MCF 10A (cell line): ENCODE measurements around the gene MRPL14. TPM values are rescaled to one million over a fixed set of nuclear protein-coding genes. Genes with fewer than 3 reads are reported as not detected.

Source experiments
- BruUV-seq: library from RNA; stranded (reverse); fragments of 400-500 nt; replicated peaks from 2 replicates; lab custom pipeline; 2021; lab: Mats Ljungman, UMichigan
- CTCF ChIA-PET: fragments of 300-600 bp; sonication (Branson Sonifier 250); formaldehyde crosslinking; extraction: SDS; loops from one replicate; lab custom pipeline; 2021; ENCODE audit warnings: antibody characterized with exemption, inconsistent platforms; lab: Yijun Ruan, JAX
- POLR2A ChIA-PET: fragments of 300-600, 350-650 bp; sonication (Branson Sonifier 250); formaldehyde crosslinking; extraction: SDS; loops from one replicate; lab custom pipeline; 2020; ENCODE audit warnings: antibody characterized with exemption, inconsistent platforms; lab: Yijun Ruan, JAX
- DNase-seq: peaks from one replicate; pipeline ENCODE4 v3.0.0-alpha.2; 2018; ENCODE audit not compliant: unreplicated experiment
- H3K27ac Mint-ChIP-seq: one replicate; pipeline ENCODE4 v1.8.0; 2022; ENCODE audit warnings: mild to moderate bottlenecking, low read depth, mixed read lengths; ENCODE audit not compliant: unreplicated experiment
- H3K27me3 Mint-ChIP-seq: one replicate; pipeline ENCODE4 v1.8.0; 2022; ENCODE audit warnings: mixed read lengths; ENCODE audit not compliant: insufficient read depth, unreplicated experiment
- H3K36me3 Mint-ChIP-seq: one replicate; pipeline ENCODE4 v1.8.0; 2022; ENCODE audit warnings: mild to moderate bottlenecking, moderate library complexity, mixed read lengths; ENCODE audit not compliant: insufficient read depth, unreplicated experiment
- H3K4me1 Mint-ChIP-seq: one replicate; pipeline ENCODE4 v1.8.0; 2022; ENCODE audit warnings: mixed read lengths; ENCODE audit not compliant: insufficient read depth, unreplicated experiment
- H3K4me3 Mint-ChIP-seq: one replicate; pipeline ENCODE4 v1.8.0; 2022; ENCODE audit warnings: mild to moderate bottlenecking, moderate library complexity, mixed read lengths; ENCODE audit not compliant: unreplicated experiment
- H3K9me3 Mint-ChIP-seq: one replicate; pipeline ENCODE4 v1.8.0; 2022; ENCODE audit warnings: mixed read lengths; ENCODE audit not compliant: unreplicated experiment
- CTCF ChIP-seq: fragments of 200-600 bp; IDR thresholded peaks from one replicate; pipeline ENCODE4 v1.8.0; 2022; ENCODE audit warnings: antibody characterized with exemption, mild to moderate bottlenecking; ENCODE audit not compliant: unreplicated experiment
- intact Hi-C: fragments of 100-400 bp; cut with micrococcal nuclease; formaldehyde crosslinking; loops from 2 replicates; pipeline ENCODE4 v1.14.1; 2022
- total RNA-seq: library from RNA; stranded (reverse); gene quantifications from 2 replicates; pipeline ENCODE4 v1.2.3, GENCODE V29; 2022

Gene MRPL14
- total RNA-seq, 1 experiment from 2014 or later, result 66.8 TPM

GRCh38 chr6:44075647-44076355 is 51.5 kb downstream of the MRPL14 start:
- peaks cover 25% of the 10 kb centered on the region for H3K4me1 Mint-ChIP-seq
- H3K27ac Mint-ChIP-seq, result no peak overlapping the region
- BruUV-seq, result no TSS peak
- H3K27me3 Mint-ChIP-seq, result no peaks in the 10 kb centered on the region
- no peaks in the 10 kb centered on the region for H3K36me3 Mint-ChIP-seq
- no peak overlapping the region for H3K4me3 Mint-ChIP-seq
- intact Hi-C loops, result loop anchor here (2.0 kb wide), 1 partner anchor 103 kb away; no protein-coding TSS in a partner anchor
- CTCF ChIA-PET, result interaction anchor here (0.6 to 12.0 kb wide), 28 partner anchors 9 to 470 kb away, joined by 3 to 237 read pairs (median 5); partner anchors contain the start of gene VEGFA
- no peak for DNase-seq
- no peak for TF ChIP-seq CTCF
- POLR2A ChIA-PET, result interaction anchor here (0.6 to 4.7 kb wide), 3 partner anchors 302 to 475 kb away, joined by 6 to 48 read pairs (median 26); partner anchors contain the start of gene VEGFA
- H3K9me3 Mint-ChIP-seq, result no peaks in the 10 kb centered on the region

GRCh38 chr6:44074813-44075646 is 52.2 kb downstream of the MRPL14 start:
- Mint-ChIP-seq H3K27me3 (no peaks in the 10 kb centered on the region), H3K36me3 (no peaks in the 10 kb centered on the region), H3K4me1 (peaks cover 25% of the 10 kb centered on the region), H3K9me3 (no peaks in the 10 kb centered on the region), H3K27ac (no peak overlapping the region), H3K4me3 (peak overlapping the region; percentile 71)
- intact Hi-C loops, result loop anchor here (1.0 to 5.0 kb wide), 4 partner anchors 102 to 351 kb away; no protein-coding TSS in a partner anchor
- CTCF ChIA-PET, result interaction anchor here (0.6 to 4.0 kb wide), 44 partner anchors 8 to 1499 kb away, joined by 3 to 72 read pairs (median 4); partner anchors contain the start of genes VEGFA and XPO5
- no peak for DNase-seq
- TF ChIP-seq CTCF, result no peak
- BruUV-seq, result no TSS peak
- POLR2A ChIA-PET, result interaction anchor here (0.6 to 4.7 kb wide), 5 partner anchors 41 to 475 kb away, joined by 4 to 48 read pairs (median 6); partner anchors contain the start of gene VEGFA

GRCh38 chr6:44074439-44074812 is 52.8 kb downstream of the MRPL14 start:
- Mint-ChIP-seq H3K27me3 (no peaks in the 10 kb centered on the region), H3K27ac (no peak overlapping the region), H3K36me3 (no peaks in the 10 kb centered on the region), H3K4me1 (peaks cover 25% of the 10 kb centered on the region), H3K9me3 (no peaks in the 10 kb centered on the region), H3K4me3 (peak overlapping the region; percentile 71)
- peak; percentile 84 for TF ChIP-seq CTCF
- CTCF ChIA-PET, result interaction anchor here (0.6 to 4.0 kb wide), 47 partner anchors 9 to 1500 kb away, joined by 3 to 72 read pairs (median 4); partner anchors contain the start of genes VEGFA and XPO5
- intact Hi-C loops, result loop anchor here (1.0 to 5.0 kb wide), 4 partner anchors 102 to 350 kb away; no protein-coding TSS in a partner anchor
- peak; percentile 82 for DNase-seq
- POLR2A ChIA-PET, result interaction anchor here (0.9 to 4.7 kb wide), 6 partner anchors 40 to 350 kb away, joined by 4 to 48 read pairs (median 7); partner anchors contain the start of gene VEGFA
- no TSS peak for BruUV-seq
